HL-60 (cell line): ENCODE results near the gene GALNT9.

Source experiments
- GABPA ChIP-seq: IDR thresholded peaks from 2 replicates; pipeline ENCODE4 v1.6.1; 2012; ENCODE audit warnings: low read depth
- POLR2AphosphoS5 ChIP-seq: IDR thresholded peaks from 2 replicates; pipeline ENCODE4 v1.6.1; 2012; ENCODE audit warnings: low read depth
- SPI1 ChIP-seq: IDR thresholded peaks from 2 replicates; pipeline ENCODE4 v1.6.1; 2012; ENCODE audit warnings: low read depth, mild to moderate bottlenecking, borderline replicate concordance
- TF ChIP-seq, protein P1 (sequence below): IDR thresholded peaks from one replicate; pipeline ENCODE4 v1.5.1; 2011; ENCODE audit warnings: low read length, control low read depth, inconsistent platforms; ENCODE audit not compliant: insufficient read depth

DNA sequence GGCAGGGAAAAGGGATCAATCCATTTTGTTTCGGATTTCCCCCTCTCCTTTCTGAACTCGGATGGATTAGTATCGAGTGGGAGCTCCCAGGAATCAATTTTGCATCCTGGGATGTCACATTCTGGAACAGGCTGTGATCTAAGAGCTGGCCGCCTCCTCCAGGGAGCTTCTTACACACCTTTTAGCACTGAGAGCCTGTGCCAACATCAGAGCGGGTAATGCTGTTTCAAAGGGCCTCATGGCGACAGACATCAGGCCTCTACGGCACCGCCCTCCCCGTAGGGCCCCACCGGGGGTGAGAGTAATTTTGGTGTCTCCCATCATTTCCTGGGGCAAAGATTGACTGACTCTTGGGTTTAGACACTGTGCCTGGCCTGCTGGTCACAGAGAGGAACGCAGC, 2.7 kb downstream of the GALNT9 start:
- TF ChIP-seq, protein P1, sequence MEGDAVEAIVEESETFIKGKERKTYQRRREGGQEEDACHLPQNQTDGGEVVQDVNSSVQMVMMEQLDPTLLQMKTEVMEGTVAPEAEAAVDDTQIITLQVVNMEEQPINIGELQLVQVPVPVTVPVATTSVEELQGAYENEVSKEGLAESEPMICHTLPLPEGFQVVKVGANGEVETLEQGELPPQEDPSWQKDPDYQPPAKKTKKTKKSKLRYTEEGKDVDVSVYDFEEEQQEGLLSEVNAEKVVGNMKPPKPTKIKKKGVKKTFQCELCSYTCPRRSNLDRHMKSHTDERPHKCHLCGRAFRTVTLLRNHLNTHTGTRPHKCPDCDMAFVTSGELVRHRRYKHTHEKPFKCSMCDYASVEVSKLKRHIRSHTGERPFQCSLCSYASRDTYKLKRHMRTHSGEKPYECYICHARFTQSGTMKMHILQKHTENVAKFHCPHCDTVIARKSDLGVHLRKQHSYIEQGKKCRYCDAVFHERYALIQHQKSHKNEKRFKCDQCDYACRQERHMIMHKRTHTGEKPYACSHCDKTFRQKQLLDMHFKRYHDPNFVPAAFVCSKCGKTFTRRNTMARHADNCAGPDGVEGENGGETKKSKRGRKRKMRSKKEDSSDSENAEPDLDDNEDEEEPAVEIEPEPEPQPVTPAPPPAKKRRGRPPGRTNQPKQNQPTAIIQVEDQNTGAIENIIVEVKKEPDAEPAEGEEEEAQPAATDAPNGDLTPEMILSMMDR: no peak
- TF ChIP-seq POLR2AphosphoS5 (no peak), GABPA (no peak), SPI1 (no peak)
